ENCODE measurements around the gene FANCD2.
"Not testable (repeated sequence)": the region's sequence is repeated elsewhere in the genome, so short reads cannot be mapped to it uniquely, and the experiment has no call there.

- TF ChIP-seq RAD21 (IDR thresholded peaks at IDR 0.05; ENCODE audit: low read length); CTCF (IDR thresholded peaks at IDR 0.05); SIN3A (IDR thresholded peaks at IDR 0.05; ENCODE audit: borderline replicate concordance, low read depth, low read length): not testable (repeated sequence)
Measured at GRCh38 chr3:10070077-10070476, 43.8 kb downstream of the FANCD2 start.
